HG03571 (cell line): ENCODE data around the gene GADD45A.

Experiments
- ATAC-seq: cut with Tn5 transposase; IDR thresholded peaks from one replicate; pipeline ENCODE4 v1.9.1; 2021; ENCODE audit not compliant: unreplicated experiment

The GADD45A gene

DNA sequence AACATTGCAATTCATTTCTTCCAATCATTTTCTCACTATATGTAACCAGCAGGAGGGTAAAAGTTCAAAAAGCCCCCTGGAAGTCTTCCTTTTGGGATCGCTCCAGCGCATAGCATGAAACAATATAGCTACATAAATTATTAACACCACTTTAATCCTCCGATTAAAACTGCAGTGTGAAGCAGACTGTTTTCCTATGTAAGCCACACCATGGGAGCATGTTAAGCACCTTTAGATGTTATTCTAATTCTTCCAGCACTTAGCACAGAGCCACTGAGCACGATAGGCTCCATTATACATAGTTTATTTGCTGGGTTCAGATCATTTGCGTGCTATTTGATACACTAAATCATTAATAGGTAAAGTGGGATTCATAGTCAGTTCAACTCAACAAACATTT, 18.4 kb upstream of the GADD45A start:
- ATAC-seq, result no peak

GRCh38 chr1:67668660-67669059, 16.3 kb upstream of the GADD45A start:
- ATAC-seq, result no peak

GRCh38 chr1:67672260-67672803, 12.7 kb upstream of the GADD45A start:
- ATAC-seq, result no peak

- ATAC-seq, result no peak
These were observed 11.4 kb upstream of the GADD45A start for GRCh38 chr1:67673468-67674201.

GRCh38 chr1:67674260-67675011, 10.6 kb upstream of the GADD45A start:
- ATAC-seq, result no peak

GRCh38 chr1:67675800-67676199, 9.2 kb upstream of the GADD45A start:
- ATAC-seq, result no peak

- ATAC-seq, result no peak
These were observed 8.7 kb upstream of the GADD45A start for GRCh38 chr1:67676287-67676686.

DNA sequence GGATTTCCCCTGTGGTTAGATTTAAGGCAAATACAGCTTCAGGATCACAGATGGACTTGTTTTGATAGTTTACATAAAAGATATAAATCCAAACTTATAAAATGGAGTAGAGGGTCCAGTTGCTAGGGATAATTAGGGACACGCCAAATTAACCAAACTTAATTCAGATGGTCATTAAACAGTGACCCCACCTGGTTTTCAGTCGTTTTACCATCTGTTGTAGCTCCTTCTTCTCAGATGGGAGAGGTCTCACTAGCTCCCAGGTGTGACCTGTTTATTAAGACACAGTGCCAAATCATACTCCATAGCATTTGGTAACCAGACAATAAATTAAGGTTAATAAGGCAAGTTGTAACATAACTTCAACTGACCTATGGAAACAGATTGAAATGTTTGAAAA, 8.1 kb upstream of the GADD45A start:
- ATAC-seq, result no peak

DNA sequence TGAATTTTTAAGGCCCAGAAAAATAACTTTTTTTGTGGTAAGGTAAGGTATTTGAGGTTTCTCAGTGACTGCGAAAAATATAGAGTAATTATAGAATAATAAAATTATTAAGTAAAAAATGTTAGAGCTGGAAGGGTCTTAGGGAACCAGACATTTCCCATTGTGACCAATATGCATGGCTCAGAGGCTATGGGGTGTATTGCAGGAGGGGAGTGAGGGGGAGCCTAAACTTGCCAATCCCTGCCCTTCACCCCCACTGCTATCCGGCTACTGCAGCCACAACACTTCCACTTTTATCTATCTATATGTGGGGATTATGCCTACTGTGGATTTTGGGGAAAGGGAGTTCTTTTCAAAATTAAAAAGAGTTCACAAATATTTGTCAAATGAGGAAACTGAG, 7.6 kb upstream of the GADD45A start:
- no peak for ATAC-seq

DNA sequence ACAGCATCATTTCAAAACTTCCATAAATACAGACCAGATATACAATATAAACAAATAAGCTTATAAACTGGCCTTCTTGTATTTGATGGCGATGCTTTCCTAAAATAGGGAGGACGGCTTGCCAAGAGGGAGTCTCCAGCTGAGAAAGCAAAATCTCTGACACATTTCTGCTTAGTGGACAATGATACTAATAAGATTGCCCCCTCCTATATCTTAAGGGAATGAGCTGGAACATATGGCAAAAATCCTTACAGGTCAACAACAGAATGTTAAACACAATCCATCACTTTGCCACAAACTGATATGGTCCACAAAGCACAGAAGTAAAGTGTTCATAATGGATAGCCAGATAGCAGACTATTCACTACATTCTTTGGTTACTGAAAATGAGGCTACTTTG, 7.1 kb upstream of the GADD45A start:
- ATAC-seq, result no peak

- no peak for ATAC-seq
These were observed 5.3 kb upstream of the GADD45A start for GRCh38 chr1:67679691-67680090.

GRCh38 chr1:67680486-67680885, 4.5 kb upstream of the GADD45A start:
- no peak for ATAC-seq

DNA sequence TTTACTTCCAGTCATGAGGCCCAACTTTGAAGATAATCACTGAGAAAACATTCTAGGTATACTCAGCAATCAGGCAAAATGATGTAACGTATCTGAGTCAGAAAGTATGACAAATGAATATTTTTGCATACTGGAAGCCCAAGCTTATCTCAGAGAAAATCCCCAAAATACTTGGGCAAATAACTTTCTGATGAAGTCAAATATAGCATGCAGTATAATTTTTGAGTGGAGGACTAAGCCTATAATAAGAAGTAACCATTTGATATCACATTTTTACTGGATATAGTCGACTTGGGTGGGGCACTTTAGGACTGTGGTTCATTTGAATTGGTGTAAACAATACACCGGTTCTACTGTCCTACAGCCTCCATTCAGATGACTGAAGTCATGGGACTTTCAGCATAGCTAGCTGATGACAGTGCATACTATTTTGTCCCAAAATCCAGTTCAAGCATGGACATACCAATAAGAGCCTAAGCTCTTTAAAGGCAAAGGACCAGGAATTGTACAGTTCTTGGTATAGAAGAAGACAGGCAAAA, 2.3 kb upstream of the GADD45A start:
- no peak for ATAC-seq

GRCh38 chr1:67683316-67683715, 1.7 kb upstream of the GADD45A start:
- ATAC-seq, result no peak

DNA sequence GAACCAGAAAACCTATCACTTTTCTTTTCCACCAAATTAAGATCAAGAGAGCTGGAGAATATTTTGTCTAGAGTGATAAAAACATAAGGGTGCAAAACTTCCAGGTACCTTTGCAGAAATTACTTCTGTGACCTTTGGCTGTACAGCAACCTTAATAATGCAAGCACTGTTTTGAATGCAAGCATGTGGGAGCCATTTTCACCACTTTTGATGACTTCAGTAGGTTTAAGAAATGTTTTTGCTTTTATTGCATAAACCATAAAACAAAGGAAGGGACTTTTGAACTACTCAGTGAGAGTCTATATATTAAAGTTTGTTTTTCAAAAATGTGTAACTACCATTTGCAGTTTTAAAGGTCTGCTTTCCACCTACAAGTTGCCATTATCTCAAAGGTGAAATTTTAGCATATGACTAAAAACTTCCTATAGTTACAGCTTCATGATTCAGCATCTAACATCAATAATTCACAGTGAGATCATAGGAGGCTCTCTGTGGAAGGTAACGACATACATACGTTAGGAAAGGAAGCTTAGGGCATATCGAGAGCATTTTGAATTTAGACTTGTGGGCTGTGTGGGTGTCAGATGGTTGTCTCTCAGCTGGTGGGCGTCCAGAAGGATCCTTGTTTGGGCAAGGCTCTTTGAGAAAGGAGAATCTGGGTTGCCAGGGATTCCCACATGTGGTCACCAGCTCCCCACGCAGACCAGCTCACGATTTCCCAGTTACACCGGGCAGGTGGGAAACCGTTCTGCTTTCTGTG, 1.1 kb upstream of the GADD45A start:
- no peak for ATAC-seq

DNA sequence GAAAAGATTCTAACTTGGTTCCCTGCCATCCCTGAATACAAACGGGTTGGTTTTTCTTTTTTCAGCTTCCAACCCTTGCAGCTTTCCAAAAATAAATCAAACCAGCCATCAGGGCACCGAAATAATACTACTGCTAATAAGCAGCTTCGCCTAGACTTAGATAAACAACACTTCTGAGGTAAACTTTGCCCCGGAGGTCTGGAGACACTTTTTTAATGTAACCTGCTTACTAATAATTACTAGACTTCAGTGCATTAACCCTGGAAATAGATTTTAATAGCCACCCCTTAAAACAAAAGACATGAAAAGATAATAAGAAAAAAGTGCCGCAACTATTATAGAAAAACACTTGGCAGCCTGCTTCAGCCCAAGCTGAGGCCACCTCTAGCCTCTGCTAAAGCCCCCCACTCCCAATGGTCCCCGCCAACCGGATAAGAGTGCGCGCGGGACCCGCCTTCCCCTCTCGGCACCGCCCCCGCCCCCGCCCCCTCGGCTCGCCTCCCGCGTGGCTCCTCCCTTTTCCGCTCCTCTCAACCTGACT, 405 bp upstream of the GADD45A start:
- no peak for ATAC-seq

- peak; percentile 21 for ATAC-seq
These were observed 711 bp downstream of the GADD45A start for GRCh38 chr1:67685558-67686266.

DNA sequence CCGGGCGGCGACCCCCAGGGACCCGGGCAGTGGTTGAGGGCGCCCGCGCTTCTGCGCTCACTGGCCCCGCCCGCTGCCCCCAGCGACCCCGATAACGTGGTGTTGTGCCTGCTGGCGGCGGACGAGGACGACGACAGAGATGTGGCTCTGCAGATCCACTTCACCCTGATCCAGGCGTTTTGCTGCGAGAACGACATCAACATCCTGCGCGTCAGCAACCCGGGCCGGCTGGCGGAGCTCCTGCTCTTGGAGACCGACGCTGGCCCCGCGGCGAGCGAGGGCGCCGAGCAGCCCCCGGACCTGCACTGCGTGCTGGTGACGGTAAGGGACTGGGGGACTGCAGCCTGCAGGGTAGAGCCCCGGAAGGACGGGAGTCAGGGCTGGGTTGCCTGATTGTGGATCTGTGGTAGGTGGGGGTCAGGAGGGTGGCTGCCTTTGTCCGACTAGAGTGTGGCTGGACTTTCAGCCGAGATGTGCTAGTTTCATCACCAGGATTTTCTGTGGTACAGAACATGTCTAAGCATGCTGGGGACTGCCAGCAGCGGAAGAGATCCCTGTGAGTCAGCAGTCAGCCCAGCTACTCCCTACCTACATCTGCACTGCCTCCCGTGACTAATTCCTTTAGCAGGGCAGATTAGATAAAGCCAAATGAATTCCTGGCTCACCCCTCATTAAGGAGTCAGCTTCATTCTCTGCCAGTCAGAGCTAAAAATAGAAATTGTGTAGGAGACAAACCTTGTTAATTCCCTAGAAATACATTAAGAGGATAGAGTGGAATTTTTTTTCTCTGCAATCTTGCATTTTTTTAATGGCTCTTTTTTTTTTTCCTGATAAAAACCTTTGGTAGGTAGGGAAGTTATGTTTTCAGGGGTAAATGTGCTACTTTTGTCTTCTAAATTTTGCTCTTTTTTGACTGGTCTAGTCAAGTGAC, 1.5 kb downstream of the GADD45A start:
- ATAC-seq, result peak; percentile 24

GRCh38 chr1:67687198-67687545, 2.2 kb downstream of the GADD45A start:
- ATAC-seq, result no peak
